ENCODE data around the gene SUCO.
"Not testable (repeated sequence)": the region's sequence is repeated elsewhere in the genome, so short reads cannot be mapped to it uniquely, and the experiment has no call there.

The SUCO gene

DNA sequence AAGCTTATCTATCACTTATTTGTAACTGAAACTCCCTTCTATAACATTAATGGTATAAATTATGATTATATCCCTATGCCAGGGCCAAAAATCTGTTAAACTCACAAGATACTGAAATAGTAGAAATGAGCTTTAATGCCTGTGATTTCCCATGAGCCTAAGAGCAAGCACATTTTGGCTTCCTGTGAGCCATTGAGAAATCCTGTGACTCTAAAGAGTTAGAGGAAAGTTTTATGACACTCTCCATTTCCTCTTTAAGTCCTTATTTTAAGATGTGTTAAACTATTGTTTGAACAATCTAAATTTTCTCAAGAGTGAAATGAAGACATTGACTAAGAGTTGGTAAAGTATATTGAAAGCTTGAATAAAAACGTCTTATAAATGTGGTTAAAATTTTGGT is 45.6 kb downstream of the SUCO start:
- DNase-seq = no peak

DNA sequence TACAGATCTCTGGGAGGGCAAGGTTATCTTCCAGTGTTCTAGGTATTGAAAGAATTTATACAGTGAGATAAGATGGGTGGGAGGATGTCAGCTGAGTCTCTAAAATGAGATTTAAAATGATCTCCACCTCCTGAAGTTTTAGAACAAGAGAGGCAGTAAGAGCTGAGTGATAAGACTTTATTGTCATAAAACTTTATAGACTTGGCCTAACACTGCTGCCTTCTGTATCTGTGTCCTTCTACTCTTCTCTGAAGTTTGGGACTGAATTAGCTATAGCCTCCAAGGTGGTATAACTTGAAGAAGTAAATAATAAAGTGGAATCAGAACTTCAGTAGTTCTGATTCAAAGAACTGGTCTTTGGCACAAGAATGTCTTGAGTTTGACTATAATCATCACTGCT is 48.3 kb downstream of the SUCO start:
- DNase-seq = no peak

DNA sequence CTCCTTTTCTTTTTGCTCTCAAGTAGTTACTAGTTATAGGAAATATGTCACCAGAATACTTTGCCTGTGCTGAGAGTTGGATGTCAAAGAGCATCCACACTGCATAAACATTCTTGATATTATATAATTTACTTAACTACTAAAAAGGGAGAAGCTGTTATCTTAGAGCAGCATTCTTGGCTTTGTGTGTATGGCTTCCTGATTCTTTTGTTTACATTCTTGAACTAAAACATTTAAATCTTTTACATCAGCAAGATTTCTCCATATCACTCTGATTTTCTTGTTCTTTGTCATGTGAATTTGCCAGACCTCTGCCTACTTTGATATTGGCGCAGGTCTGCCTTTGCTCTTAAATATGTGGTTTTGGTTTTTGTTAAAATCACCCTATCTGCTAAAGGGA is 48.8 kb downstream of the SUCO start:
- no peak for DNase-seq

DNA sequence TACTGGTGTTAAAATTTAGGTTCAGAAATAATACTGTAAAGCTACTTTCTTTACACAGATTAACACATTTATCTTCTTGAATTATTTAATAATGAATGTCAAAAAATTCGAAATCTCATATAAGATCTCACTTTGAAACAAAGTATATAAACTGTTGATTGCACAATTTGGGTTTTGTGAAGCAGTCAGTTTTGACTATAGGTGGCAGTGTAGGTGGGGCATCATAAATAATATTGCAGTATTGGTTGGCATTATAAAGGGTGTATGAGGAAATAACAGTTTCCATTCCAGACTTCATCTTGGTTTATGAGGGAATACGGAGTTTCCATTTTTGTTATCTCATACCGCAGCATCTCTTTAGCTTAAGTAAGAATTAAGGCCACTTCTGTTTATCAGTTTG is 49.9 kb downstream of the SUCO start:
- DNase-seq = no peak

DNA sequence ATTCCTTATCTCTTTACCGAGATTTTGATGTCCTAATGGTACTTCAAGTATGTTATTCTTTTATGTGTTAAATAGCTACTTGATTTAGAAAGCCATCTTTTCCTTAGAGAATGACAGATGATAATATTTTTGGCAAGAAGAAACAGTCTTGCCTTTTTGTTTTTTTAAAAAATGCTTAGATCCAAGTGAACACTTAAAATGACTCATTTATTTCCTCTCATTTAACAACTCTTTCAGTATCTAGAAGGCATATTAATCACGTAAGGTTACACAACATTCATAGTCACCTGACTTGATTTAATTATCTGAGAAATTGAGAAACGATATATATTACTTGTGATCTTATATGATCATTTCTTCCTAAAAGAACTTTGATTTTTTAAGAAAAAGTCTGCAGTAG is 52.4 kb downstream of the SUCO start:
- DNase-seq = no peak

DNA sequence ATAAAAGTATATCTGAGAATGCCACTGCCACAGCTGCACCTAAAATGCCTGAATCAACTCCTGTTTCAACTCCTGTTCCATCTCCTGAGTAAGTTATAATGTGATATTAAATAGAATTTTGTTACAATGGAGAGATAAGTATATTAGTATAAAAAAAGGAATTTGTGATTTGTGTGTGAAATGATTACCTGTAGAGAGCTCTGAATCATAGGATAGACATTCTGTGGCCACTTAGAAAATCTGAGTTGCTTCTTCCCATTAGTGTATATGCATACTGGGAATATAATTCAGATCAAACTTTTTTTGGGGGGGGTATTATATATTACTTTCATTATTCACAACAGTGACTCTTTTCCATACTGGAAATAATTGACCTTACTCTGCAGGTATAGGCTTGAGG is 52.9 kb downstream of the SUCO start:
- no peak for DNase-seq

DNA sequence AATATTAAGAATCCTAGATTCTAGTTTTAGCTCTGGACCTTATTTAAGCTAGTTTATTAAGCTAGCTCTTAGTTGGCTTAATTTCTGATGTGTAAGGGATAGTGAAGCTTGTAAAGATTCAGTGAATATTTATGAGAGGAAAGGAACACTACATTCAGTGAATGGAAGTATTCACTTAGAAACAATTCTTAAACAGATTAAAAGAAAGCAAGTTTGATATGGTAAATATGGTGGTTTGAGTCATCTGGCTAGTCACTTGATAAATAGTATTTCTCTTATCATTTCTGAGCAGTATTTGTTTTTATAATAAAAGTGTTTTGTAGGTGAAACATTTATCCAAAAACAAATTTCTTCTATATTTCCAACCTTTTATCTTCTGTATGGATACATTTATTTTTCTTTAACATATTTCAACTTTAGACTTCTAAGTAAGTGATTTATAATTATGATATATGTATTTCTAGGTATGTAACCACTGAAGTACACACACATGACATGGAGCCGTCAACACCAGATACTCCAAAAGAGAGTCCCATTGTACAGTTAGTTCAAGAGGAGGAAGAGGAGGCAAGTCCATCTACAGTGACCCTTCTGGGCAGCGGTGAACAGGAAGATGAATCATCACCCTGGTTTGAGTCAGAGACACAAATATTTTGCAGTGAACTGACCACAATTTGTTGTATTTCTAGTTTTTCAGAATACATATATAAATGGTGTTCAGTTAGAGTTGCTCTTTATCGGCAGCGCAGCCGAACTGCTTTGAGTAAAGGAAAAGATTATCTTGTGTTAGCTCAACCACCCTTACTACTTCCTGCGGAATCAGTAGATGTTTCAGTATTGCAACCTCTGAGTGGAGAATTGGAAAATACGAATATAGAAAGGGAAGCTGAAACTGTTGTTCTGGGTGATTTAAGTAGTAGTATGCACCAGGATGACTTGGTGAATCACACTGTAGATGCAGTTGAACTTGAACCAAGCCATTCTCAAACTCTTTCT is 55.6 kb downstream of the SUCO start:
- DNase-seq = peak; percentile 18

DNA sequence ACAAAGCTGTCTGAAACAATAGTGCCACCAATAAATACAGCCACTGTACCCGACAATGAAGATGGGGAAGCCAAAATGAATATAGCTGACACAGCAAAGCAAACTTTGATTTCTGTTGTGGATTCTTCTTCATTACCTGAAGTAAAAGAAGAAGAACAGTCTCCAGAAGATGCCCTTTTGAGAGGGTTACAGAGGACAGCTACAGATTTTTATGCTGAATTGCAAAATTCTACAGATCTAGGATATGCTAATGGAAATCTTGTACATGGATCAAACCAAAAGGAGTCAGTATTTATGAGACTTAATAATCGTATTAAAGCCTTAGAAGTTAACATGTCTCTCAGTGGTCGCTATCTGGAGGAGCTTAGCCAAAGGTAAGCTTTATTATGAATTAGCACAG is 56.6 kb downstream of the SUCO start:
- no peak for DNase-seq

DNA sequence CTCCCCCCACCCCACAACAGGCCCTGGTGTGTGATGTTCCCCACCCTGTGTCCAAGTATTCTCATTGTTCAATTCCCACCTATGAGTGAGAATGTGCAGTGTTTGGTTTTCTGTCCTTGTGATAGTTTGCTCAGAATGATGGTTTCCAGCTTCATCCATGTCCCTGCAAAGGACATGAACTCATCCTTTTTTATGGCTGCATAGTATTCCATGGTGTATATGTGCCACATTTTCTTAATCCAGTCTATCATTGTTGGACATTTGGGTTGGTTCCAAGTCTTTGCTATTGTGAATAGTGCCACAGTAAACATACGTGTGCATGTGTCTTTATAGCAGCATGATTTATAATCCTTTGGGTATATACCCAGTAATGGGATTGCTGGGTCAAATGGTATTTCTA is 58.5 kb downstream of the SUCO start:
- not testable (repeated sequence) for DNase-seq

DNA sequence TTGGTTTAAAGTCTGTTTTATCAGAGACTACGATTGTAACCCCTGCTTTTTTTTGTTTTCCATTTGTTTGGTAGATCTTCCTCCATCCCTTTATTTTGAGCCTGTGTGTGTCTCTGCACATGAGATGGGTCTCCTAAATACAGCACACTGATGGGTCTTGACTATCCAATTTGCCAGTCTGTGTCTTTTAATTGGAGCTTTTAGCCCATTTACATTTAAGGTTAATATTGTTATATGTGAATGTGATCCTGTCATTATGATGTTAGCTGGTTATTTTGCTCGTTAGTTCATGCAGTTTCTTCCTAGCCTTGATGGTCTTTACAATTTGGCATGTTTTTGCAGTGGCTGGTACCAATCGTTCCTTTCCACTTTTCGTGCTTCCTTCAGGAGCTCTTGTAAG is 62.1 kb downstream of the SUCO start:
- DNase-seq = not testable (repeated sequence)

DNA sequence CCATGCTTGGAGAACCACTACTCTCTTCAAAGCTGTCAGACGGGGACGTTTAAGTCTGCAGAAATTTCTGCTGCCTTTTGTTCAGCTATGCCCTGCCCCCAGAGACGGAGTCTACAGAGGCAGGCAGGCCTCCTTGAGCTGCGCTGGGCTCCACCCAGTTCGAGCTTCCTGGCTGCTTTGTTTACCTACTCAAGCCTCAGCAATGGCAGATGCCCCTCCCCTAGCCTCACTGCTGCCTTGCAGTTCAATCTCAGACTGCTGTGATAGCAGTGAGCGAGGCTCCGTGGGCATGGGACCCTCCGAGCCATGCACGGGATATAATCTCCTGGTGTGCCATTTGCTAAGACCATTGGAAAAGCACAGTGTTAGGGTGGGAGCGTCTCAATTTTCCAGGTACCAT is 63.8 kb downstream of the SUCO start:
- DNase-seq = not testable (repeated sequence)

DNA sequence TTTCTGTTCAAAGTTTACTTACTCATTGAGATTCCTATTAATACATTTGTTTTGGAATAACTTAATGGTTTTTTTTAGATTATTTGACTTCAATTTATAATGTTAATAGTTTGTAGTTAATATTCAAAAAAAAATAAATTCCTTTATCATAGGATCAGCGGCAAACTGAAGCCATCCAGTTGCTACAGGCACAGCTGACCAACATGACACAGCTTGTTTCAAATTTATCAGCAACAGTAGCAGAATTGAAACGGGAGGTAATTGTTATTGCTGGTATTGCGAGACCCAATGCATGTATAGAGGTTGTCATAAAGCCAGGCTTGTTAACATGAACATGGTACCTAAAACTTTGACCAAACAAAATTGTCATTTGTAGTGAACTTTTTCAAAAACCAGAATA is 67.0 kb downstream of the SUCO start:
- no peak for DNase-seq

DNA sequence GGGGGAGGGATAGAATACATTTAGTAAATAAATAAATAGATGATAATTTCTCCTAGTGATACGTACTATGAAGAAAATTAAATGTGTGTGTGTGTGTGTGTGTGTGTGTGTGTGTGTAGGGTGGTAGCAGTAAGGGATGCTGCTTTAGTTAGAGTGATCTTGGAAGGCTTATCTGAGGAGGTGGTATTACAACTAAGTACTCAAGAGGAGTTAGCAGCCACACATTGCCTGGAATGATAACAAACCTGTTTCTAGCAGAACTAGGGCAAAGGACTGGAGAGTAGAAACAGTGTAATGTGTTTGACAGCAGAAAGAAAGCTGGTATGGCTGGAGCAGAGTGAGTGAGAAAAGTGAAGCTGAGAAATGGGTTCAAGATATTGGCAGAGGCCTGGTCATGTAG is 67.7 kb downstream of the SUCO start:
- no peak for DNase-seq

DNA sequence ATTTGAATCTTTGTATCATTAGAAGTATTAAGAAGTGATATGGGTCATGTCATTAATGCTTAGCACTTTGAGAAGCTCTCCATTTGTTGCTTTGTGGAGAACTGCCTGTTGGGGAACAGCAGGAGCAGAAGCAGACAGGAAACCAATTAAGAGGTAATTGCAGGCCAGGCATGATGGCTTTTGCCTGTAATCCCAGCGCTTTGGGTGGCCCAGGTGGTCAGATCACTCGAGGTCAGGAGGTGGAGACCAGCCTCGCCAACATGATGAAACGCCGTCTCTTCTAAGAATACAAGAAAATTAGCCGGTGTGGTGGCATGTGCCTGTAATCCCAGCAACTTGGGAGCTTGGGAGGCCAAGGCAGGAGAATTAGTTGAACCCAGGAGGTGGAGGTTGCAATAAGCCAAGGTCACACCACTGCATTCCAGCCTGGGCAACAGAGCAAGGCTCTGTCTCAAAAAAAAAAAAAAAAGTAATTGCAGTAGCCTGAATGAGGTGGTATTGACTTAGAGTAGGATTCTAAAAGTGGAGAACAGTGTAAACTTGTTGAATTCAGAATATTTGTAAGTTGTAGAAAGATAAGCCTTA is 68.2 kb downstream of the SUCO start:
- DNase-seq = no peak

DNA sequence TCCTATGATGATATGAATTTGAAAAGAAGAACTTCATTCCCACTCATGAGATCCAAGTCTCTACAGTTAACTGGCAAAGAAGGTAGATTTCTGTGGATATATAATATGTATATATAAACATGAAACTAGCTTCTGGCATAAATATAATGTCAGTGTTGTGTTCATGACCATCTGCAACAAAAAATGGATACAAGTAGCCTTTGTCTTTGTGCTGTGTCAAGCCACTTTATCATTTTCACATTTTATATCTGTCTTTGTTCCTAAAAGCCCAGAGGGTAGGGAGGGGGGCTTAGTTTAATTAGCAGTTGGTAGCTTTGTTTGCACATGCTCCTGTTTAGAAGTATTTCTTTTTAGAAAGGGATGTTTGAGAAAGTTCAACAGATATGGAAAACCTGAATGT is 69.8 kb downstream of the SUCO start:
- DNase-seq = no peak

DNA sequence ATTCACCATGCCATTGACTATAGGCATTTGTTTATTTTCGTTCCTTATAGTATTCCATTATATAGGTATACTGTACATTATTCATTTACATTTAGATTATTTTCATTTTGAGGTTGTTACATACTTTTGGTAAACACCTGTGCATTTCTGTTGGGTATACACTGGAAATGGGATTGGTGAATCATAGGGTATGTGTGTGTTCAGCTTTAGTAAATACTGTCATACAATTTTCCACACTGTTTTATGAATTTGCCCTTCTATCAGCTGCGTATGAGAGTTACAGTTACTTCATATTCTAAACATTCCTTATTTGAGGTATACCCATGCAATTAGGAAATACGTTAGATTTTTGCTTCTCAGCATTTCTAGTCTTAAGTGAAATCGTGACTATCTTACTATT is 70.9 kb downstream of the SUCO start:
- no peak for DNase-seq

DNA sequence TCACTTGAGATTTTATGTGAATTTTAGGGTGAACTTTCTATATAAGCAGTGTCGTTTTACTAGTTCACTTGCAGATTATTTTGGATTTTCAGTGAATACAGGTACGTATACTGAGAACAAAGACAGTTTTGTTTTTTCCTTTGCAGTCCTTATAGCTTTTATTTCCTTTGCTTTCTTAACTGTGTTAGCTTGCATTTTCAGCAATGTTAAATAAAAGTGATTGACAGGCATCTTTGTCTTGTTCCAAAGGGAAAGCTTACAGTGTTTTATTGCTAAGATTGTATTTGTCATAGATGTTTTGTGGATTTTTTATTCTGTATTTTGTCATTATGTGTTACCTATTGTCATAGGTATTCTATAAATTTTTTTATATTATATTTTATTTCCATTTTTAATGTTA is 72.7 kb downstream of the SUCO start:
- DNase-seq = no peak

DNA sequence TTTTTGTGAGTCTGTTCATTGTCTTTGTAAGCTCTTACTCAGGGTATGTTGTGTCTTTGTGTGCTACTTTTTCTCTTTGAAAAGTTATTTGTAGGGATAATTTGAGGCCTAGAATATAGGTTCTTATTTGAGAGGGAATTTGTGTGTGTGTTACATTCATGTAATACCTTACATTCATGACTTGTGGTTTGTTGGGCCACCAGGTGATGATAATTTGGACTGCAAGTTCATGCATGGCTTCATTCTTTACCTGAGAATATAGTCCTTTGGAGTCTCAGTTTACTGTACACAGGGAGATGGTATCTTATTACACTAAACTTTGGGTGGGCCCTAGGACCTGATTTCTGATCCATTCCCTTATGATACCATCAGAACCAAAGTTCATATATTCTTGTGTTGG is 74.2 kb downstream of the SUCO start:
- DNase-seq = no peak

DNA sequence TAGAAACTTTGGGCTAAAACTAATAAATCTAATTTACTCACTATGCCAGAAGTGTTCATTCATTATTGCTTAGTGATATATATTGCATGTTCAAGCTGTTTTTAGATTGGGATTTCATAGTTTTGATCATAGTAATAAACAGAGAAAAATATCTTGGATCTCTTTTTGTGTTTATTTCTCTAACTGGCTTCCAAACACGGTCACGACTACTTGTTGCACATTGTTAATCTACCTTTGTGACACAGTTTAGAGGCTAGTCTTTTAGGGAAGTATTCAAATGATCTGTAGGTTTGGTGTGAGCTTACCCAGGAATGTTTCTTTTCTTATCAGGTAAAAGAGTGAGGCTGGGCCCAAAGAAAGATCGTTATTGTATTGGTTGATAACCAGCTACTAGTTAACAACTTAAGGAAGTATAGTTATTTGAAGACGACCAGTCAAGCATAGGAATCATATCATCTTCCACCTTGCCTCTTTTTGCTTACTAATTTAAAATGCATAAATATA is 75.2 kb downstream of the SUCO start:
- no peak for DNase-seq

DNA sequence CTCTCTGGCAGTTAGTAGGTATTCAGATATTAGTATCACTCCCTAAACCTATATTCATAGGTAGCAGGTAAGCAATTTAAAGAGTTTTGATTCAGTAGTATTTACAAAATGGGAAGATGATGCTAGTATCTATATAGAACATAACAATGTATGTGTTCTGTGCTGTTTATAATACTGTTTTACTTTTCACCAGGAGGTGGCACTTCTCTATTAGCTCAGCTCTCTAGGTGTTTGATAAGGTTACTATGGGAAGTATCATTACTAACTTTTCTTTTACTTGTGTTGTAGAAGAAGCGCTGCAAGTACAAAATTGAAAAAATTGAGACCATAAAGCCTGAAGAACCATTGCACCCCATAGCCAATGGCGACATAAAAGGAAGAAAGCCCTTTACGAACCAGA is 76.6 kb downstream of the SUCO start:
- DNase-seq = no peak

DNA sequence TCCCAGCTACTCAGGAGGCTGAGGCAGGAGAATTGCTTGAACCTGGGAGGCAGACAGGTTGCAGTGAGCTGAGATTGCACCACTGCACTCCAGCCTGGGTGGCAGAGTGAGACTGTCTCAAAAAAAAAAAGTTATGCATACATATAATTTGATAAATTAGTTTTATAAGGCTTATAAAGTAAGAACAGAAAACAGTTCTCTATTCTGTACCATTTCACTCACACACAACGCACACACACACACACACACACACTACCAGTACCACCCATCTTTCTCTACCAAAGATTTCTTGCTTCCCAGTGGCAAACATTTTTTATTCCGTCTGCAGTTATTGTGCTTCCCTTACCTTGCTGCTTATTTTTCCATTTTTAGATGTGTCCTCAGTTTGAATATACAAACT is 79.5 kb downstream of the SUCO start:
- no peak for DNase-seq

DNA sequence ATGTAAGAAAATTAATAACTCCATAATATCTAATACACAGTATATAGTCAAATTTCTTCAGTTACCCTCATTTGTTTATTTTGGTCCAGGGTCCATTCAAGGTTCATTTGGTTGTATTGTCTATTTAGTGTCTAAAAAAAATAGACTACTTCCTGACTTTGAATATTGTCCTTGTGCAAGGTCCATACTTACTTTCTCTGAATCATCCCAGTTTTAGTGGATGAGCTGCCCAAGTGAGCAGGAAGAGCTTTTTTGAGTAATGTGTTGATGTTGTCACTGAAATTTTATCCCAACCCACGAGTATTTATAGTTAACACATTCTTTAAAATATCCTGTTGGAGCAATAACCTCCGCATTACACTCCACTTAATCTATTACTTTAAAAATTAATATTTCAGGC is 80.3 kb downstream of the SUCO start:
- DNase-seq = no peak

DNA sequence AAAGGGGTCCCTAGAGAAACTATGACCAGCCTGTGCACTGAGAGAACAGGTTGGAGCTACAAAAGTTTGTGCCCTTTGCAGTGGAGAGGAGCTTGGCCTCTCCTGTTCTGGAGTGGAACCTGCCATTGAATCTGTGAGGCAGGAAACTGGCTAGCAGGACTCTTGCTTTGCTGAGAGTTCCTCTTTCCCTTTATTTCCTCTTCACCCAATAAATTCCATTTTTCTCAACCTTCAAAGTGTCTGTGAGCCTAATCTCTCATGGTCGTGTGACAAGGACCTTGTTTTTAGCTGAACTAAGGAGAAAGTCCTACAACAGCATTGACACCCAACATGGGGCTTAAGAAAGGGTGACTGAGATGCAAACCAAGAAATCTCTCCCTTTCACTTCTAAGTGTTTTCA is 83.2 kb downstream of the SUCO start:
- DNase-seq = no peak

DNA sequence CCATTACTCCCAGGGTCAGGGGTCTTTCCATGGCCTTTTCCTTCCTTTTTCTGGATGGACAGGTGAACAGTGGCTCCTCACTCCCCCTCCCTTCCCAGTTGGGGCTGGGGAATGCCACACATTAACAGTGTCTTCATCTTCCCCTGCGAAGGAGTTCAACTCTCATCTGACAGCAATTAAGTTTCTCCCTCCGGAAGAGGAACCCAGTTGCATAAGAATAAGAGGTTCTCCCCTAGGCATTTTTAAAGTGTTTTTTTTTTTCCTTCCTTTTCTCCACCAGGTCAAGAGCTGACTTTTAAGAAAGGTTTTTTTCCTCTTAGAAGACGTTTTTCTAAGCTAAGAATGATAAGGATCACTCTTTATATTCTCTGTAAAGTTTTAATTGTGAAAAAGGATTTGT is 83.7 kb downstream of the SUCO start:
- no peak for DNase-seq

Data from CD4-positive, alpha-beta T cell treated with Interleukin-15 for 1 hour (primary cell).